IMR-90 (cell line): ENCODE data around the gene HDAC3. TPM values are rescaled to one million over a fixed set of nuclear protein-coding genes. Genes with fewer than 3 reads are reported as not detected.

Experiments used
- ATAC-seq: fragments of 200-7000 bp; cut with Tn5 transposase; 2 replicates; pipeline ENCODE4 v1.9.1; 2020; ENCODE audit warnings: low read depth, mild to moderate bottlenecking, moderate library complexity
- BruUV-seq: library from RNA; stranded (reverse); fragments of 400-500 nt; replicated peaks from 2 replicates; lab custom pipeline; 2021; lab: Mats Ljungman, UMichigan
- CTCF ChIA-PET: fragments of 300-600 bp; formaldehyde crosslinking; extraction: SDS; loops from one replicate; lab custom pipeline; 2021; ENCODE audit warnings: antibody characterized with exemption; lab: Yijun Ruan, JAX
- POLR2A ChIA-PET: fragments of 300-600 bp; sonication (Branson Sonifier 250); formaldehyde crosslinking; loops from one replicate; lab custom pipeline; 2022; ENCODE audit warnings: antibody characterized with exemption; ENCODE audit not compliant: unreplicated experiment; lab: Charles Lee
- DNase-seq: peaks from one replicate; pipeline ENCODE4 v3.0.0; 2013
- H2AFZ ChIP-seq: replicated peaks from 2 replicates; pipeline ENCODE3; 2013; ENCODE audit warnings: low read length, mild to moderate bottlenecking; ENCODE audit not compliant: poor library complexity
- H2AK5ac ChIP-seq: 2 replicates; pipeline ENCODE4 v1.6.1; 2013; ENCODE audit warnings: low read depth, low read length, inconsistent platforms
- H2AK9ac ChIP-seq: replicated peaks from 2 replicates; pipeline ENCODE3; 2013; ENCODE audit warnings: mild to moderate bottlenecking, low read depth, low read length, moderate library complexity; ENCODE audit not compliant: poor library complexity
- H2BK120ac ChIP-seq: 2 replicates; pipeline ENCODE4 v1.6.1; 2013; ENCODE audit warnings: low read depth, low read length, inconsistent platforms
- H2BK15ac ChIP-seq: 3 replicates; pipeline ENCODE4 v1.6.1; 2013; ENCODE audit warnings: low read depth, low read length, inconsistent platforms
- H2BK20ac ChIP-seq: 2 replicates; pipeline ENCODE4 v1.6.1; 2013; ENCODE audit warnings: low read depth, mild to moderate bottlenecking, inconsistent platforms, low read length, moderate library complexity
- H2BK5ac ChIP-seq: 2 replicates; pipeline ENCODE4 v1.6.1; 2013; ENCODE audit warnings: mild to moderate bottlenecking, low read depth, low read length, inconsistent platforms; ENCODE audit not compliant: poor library complexity, severe bottlenecking
- H3K14ac ChIP-seq: replicated peaks from 2 replicates; pipeline ENCODE4 v1.6.1; 2013; ENCODE audit warnings: low read depth, low read length, inconsistent platforms
- H3K18ac ChIP-seq: 2 replicates; pipeline ENCODE4 v1.6.1; 2013; ENCODE audit warnings: low read depth, low read length, control low read depth
- H3K23ac ChIP-seq: 2 replicates; pipeline ENCODE4 v1.6.1; 2013; ENCODE audit warnings: low read depth, low read length, inconsistent platforms
- H3K27ac ChIP-seq: 2 replicates; pipeline ENCODE4 v1.5.1; 2013; ENCODE audit warnings: mild to moderate bottlenecking, control low read depth, low read length; ENCODE audit not compliant: insufficient read depth
- H3K27me3 ChIP-seq: 2 replicates; pipeline ENCODE4 v1.6.1; 2013; ENCODE audit warnings: low read length; ENCODE audit not compliant: control insufficient read depth, insufficient read depth
- H3K36me3 ChIP-seq: 2 replicates; pipeline ENCODE4 v1.6.1; 2013; ENCODE audit warnings: low read length, mixed read lengths; ENCODE audit not compliant: control insufficient read depth, insufficient read depth
- H3K4ac ChIP-seq: 2 replicates; pipeline ENCODE4 v1.6.1; 2013; ENCODE audit warnings: low read depth, low read length, inconsistent platforms
- H3K4me1 ChIP-seq: 2 replicates; pipeline ENCODE4 v1.6.1; 2013; ENCODE audit warnings: low read length, mixed read lengths; ENCODE audit not compliant: control insufficient read depth, insufficient read depth
- H3K4me2 ChIP-seq: 2 replicates; pipeline ENCODE4 v1.6.1; 2013; ENCODE audit warnings: low read depth, mild to moderate bottlenecking, control low read depth, low read length, moderate library complexity
- H3K4me3 ChIP-seq: 2 replicates; pipeline ENCODE4 v1.5.1; 2013; ENCODE audit warnings: low read depth, mild to moderate bottlenecking, control low read depth, low read length, moderate library complexity; ENCODE audit not compliant: insufficient read depth
- H3K56ac ChIP-seq: 2 replicates; pipeline ENCODE4 v1.6.1; 2013; ENCODE audit warnings: low read length, inconsistent platforms; ENCODE audit not compliant: insufficient read depth; ENCODE audit errors: extremely low read depth
- H3K79me1 ChIP-seq, 2 experiments: 2 replicates each; pipeline ENCODE4 v1.6.1; 2013; ENCODE audit warnings: low read length in 2 of 2, inconsistent platforms in 1 of 2, low read depth in 1 of 2
- H3K9ac ChIP-seq: 2 replicates; pipeline ENCODE4 v1.6.1; 2013; ENCODE audit warnings: low read depth, low read length, control low read depth
- H3K9me1 ChIP-seq: 2 replicates; pipeline ENCODE4 v1.6.1; 2013; ENCODE audit warnings: low read length, inconsistent platforms; ENCODE audit not compliant: insufficient read depth
- H3K9me3 ChIP-seq: 2 replicates; pipeline ENCODE4 v1.6.1; 2013; ENCODE audit warnings: low read length; ENCODE audit not compliant: control insufficient read depth, insufficient read depth
- H4K20me1 ChIP-seq: 2 replicates; pipeline ENCODE4 v1.6.1; 2013; ENCODE audit warnings: low read length, inconsistent platforms; ENCODE audit not compliant: insufficient read depth
- H4K5ac ChIP-seq: 2 replicates; pipeline ENCODE4 v1.6.1; 2013; ENCODE audit warnings: mild to moderate bottlenecking, low read depth, low read length, control low read depth
- H4K8ac ChIP-seq, 2 experiments: 2 replicates each; pipeline ENCODE4 v1.6.1; 2013; ENCODE audit warnings: low read depth in 2 of 2, low read length in 2 of 2, control low read depth in 1 of 2, inconsistent platforms in 1 of 2
- H4K91ac ChIP-seq: 2 replicates; pipeline ENCODE4 v1.6.1; 2013; ENCODE audit warnings: low read depth, low read length, inconsistent platforms; ENCODE audit not compliant: insufficient read depth
- BHLHE40 ChIP-seq: fragments of 150-350 bp; IDR thresholded peaks from 2 replicates; pipeline ENCODE4 v1.6.1; 2016; ENCODE audit warnings: mild to moderate bottlenecking, low read depth, low read length
- CEBPB ChIP-seq: IDR thresholded peaks from 2 replicates; pipeline ENCODE4 v1.6.1; 2012; ENCODE audit warnings: low read depth, low read length, improper control_type of control experiment
- CHD1 ChIP-seq: IDR thresholded peaks from 2 replicates; pipeline ENCODE4 v1.6.1; 2012; ENCODE audit warnings: low read depth, low read length, improper control_type of control experiment
- FOS ChIP-seq: fragments of 150-350 bp; IDR thresholded peaks from 2 replicates; pipeline ENCODE4 v1.6.1; 2016; ENCODE audit warnings: low read depth, low read length
- MAFK ChIP-seq: IDR thresholded peaks from 2 replicates; pipeline ENCODE4 v1.6.1; 2012; ENCODE audit warnings: low read depth, low read length, improper control_type of control experiment
- MAZ ChIP-seq: IDR thresholded peaks from 2 replicates; pipeline ENCODE4 v1.6.1; 2012; ENCODE audit warnings: low read depth, mild to moderate bottlenecking, low read length, improper control_type of control experiment, moderate library complexity, borderline replicate concordance
- MXI1 ChIP-seq: IDR thresholded peaks from 2 replicates; pipeline ENCODE4 v1.6.1; 2012; ENCODE audit warnings: low read depth, mild to moderate bottlenecking, low read length, moderate library complexity, borderline replicate concordance
- NFE2L2 ChIP-seq: fragments of 150-350 bp; IDR thresholded peaks from 2 replicates; pipeline ENCODE4 v1.6.1; 2016; ENCODE audit warnings: low read depth, mild to moderate bottlenecking, low read length
- POLR2A ChIP-seq: IDR thresholded peaks from 2 replicates; pipeline ENCODE4 v1.6.1; 2012; ENCODE audit warnings: mild to moderate bottlenecking, low read depth, low read length
- RAD21 ChIP-seq: IDR thresholded peaks from 2 replicates; pipeline ENCODE4 v1.6.1; 2012; ENCODE audit warnings: low read length, improper control_type of control experiment
- RCOR1 ChIP-seq: IDR thresholded peaks from 2 replicates; pipeline ENCODE4 v1.6.1; 2012; ENCODE audit warnings: mild to moderate bottlenecking, low read length, improper control_type of control experiment; ENCODE audit not compliant: insufficient replicate concordance
- RFX5 ChIP-seq: IDR thresholded peaks from 2 replicates; pipeline ENCODE4 v1.8.0; 2012; ENCODE audit warnings: low read depth, mild to moderate bottlenecking, low read length, moderate library complexity
- SMC3 ChIP-seq: fragments of 150-350 bp; IDR thresholded peaks from 2 replicates; pipeline ENCODE4 v1.6.1; 2016; ENCODE audit warnings: low read depth, mild to moderate bottlenecking, antibody characterized with exemption, low read length, moderate library complexity
- WGBS, 2 experiments: methylation state at CpG; one replicate each; pipeline versions ENCODE4 v1.1.5 to v1.1.7; 2013; ENCODE audit warnings: missing lambda C conversion rate in 2 of 2; ENCODE audit not compliant: insufficient read length in 1 of 2; ENCODE audit errors: extremely low coverage in 2 of 2; 5-methylcytosine and 5-hydroxymethylcytosine counted together
- dilution Hi-C: fragments of 300-500 bp; cut with HindIII; formaldehyde crosslinking; loops from one replicate; pipeline ENCODE4 v1.14.3; 2018; ENCODE audit warnings: low sequenced_read_pairs; ENCODE audit not compliant: unreplicated experiment
- in situ Hi-C: fragments of 300-500 bp; cut with MboI; formaldehyde crosslinking; loops from 3 replicates; pipeline ENCODE4 v1.14.3; 2019; ENCODE audit warnings: low sequenced_read_pairs, inconsistent platforms, mixed read lengths
- intact Hi-C: fragments of 100-400 bp; cut with micrococcal nuclease; formaldehyde crosslinking; loops from 2 replicates; pipeline ENCODE4 v1.10.0; 2022
- polyA plus RNA-seq, 3 experiments: library from polyadenylated mRNA; depleted of rRNA; stranded (reverse); fragments of >200 nt; gene quantifications; 2 replicates each; pipeline ENCODE4 v1.2.3, GENCODE V29; 2012; ENCODE audit warnings: low replicate concordance in 1 of 3
- total RNA-seq: library from RNA; depleted of rRNA; stranded (reverse); fragments of >200 nt; gene quantifications from 2 replicates; pipeline ENCODE4 v1.2.3, GENCODE V29; 2012
- TF ChIP-seq, protein P1 (sequence below): fragments of 150-350 bp; IDR thresholded peaks from 2 replicates; pipeline ENCODE4 v1.6.1; 2016; ENCODE audit warnings: low read depth, mild to moderate bottlenecking, low read length, moderate library complexity, borderline replicate concordance
- TF ChIP-seq, protein P2 (sequence below): fragments of 150-350 bp; IDR thresholded peaks from 2 replicates; pipeline ENCODE4 v1.6.1; 2017; ENCODE audit warnings: mild to moderate bottlenecking, antibody characterized with exemption, low read length, low read depth
- TF ChIP-seq, protein P3 (sequence below): conservative IDR thresholded peaks from 2 replicates; pipeline ENCODE4 v1.5.1; 2012; ENCODE audit warnings: mild to moderate bottlenecking, low read depth, low read length, improper control_type of control experiment

Gene HDAC3
- total and polyA plus RNA-seq, 2 of the 4 experiments (the other 2 are of a cell fraction) = 84.2 to 89.7 TPM

DNA sequence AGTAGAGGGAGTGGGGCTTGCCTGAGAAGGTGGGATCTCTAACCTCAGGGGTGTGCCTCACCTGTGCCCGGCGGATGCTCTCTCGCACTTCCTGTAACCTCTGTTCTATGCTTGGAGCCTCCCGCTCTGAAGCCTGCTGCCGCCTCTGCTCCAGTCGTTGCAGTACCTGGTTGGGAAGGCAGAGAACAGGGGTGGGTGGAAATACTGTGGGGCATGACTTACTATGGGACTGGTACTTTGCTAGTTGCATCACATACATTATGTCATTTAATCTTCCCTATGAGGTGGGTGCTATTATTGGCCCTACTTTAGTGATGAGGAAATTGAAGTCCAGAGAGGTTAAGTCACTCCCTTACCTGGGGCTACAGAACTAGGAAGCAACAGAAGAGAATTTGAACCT is 9.4 kb upstream of the HDAC3 start:
- no peaks in the 10 kb centered on the region for H3K9me3 ChIP-seq
- no peak overlapping the region for H3K56ac ChIP-seq
- no peak overlapping the region for H2BK5ac ChIP-seq
- ATAC-seq (no peak), DNase-seq (no peak)
- WGBS, 2 experiments = 90% methylated on average over 2 of the region's 6 CpGs; no CpG with 5 or more reads in 1 of the 2 experiments
- intact Hi-C loops (no loop called here), in situ Hi-C loops (no loop called here), dilution Hi-C loops (no loop called here)
- H4K20me1 ChIP-seq = peaks cover 3% of the 10 kb centered on the region; the same call in 1 of the 2 replicates
- peaks cover 9 to 20% of the 10 kb centered on the region in 2 experiments for H3K79me1 ChIP-seq
- ChIA-PET POLR2A (no interaction called here), CTCF (no interaction called here)
- H3K4me3 ChIP-seq = no peak overlapping the region
- peaks cover 3% of the 10 kb centered on the region; the same call in 1 of the 2 replicates for H3K4me1 ChIP-seq
- peaks cover 3% of the 10 kb centered on the region; the same call in 1 of the 2 replicates for H3K9me1 ChIP-seq
- no peak overlapping the region for H4K91ac ChIP-seq
- H3K36me3 ChIP-seq = peaks cover 48% of the 10 kb centered on the region
- H3K4ac ChIP-seq = no peak overlapping the region
- no peak overlapping the region for H3K14ac ChIP-seq
- H3K23ac ChIP-seq = no peak overlapping the region
- H2AK9ac ChIP-seq = no peak overlapping the region
- no peak for TF ChIP-seq CEBPB
- TF ChIP-seq, protein P1, sequence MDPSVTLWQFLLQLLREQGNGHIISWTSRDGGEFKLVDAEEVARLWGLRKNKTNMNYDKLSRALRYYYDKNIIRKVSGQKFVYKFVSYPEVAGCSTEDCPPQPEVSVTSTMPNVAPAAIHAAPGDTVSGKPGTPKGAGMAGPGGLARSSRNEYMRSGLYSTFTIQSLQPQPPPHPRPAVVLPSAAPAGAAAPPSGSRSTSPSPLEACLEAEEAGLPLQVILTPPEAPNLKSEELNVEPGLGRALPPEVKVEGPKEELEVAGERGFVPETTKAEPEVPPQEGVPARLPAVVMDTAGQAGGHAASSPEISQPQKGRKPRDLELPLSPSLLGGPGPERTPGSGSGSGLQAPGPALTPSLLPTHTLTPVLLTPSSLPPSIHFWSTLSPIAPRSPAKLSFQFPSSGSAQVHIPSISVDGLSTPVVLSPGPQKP = no peak
- TF ChIP-seq, protein P2, sequence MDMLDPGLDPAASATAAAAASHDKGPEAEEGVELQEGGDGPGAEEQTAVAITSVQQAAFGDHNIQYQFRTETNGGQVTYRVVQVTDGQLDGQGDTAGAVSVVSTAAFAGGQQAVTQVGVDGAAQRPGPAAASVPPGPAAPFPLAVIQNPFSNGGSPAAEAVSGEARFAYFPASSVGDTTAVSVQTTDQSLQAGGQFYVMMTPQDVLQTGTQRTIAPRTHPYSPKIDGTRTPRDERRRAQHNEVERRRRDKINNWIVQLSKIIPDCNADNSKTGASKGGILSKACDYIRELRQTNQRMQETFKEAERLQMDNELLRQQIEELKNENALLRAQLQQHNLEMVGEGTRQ = no peak
- no peak for TF ChIP-seq NFE2L2
- no peak for TF ChIP-seq RAD21
- TF ChIP-seq SMC3 = no peak
- TF ChIP-seq POLR2A = no peak
- TF ChIP-seq MAZ = no peak
- TF ChIP-seq MXI1 = no peak
- no peak for TF ChIP-seq RFX5
- TF ChIP-seq RCOR1 = no peak
- TF ChIP-seq MAFK = no peak
- TF ChIP-seq, protein P3, sequence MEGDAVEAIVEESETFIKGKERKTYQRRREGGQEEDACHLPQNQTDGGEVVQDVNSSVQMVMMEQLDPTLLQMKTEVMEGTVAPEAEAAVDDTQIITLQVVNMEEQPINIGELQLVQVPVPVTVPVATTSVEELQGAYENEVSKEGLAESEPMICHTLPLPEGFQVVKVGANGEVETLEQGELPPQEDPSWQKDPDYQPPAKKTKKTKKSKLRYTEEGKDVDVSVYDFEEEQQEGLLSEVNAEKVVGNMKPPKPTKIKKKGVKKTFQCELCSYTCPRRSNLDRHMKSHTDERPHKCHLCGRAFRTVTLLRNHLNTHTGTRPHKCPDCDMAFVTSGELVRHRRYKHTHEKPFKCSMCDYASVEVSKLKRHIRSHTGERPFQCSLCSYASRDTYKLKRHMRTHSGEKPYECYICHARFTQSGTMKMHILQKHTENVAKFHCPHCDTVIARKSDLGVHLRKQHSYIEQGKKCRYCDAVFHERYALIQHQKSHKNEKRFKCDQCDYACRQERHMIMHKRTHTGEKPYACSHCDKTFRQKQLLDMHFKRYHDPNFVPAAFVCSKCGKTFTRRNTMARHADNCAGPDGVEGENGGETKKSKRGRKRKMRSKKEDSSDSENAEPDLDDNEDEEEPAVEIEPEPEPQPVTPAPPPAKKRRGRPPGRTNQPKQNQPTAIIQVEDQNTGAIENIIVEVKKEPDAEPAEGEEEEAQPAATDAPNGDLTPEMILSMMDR = no peak
- TF ChIP-seq BHLHE40 = no peak
- no peak for TF ChIP-seq CHD1
- TF ChIP-seq FOS = no peak
- no peak overlapping the region for H3K4me2 ChIP-seq
- no peak overlapping the region for H2BK20ac ChIP-seq
- H2BK15ac ChIP-seq = no peak overlapping the region
- no peak overlapping the region for H4K8ac ChIP-seq
- no peak overlapping the region for H3K18ac ChIP-seq
- BruUV-seq = no TSS peak
- no peak overlapping the region for H4K5ac ChIP-seq
- H2AFZ ChIP-seq = no peak overlapping the region
- H2BK120ac ChIP-seq = no peak overlapping the region
- no peak overlapping the region for H3K27ac ChIP-seq
- no peak overlapping the region for H2AK5ac ChIP-seq
- no peaks in the 10 kb centered on the region for H3K27me3 ChIP-seq
- no peak overlapping the region for H3K9ac ChIP-seq
